Liver (tissue), 9 donors: ENCODE results near the gene ABHD12. TPM values are rescaled to one million over a fixed set of nuclear protein-coding genes. Genes with fewer than 3 reads are reported as not detected.

Source experiments
- DNase-seq: peaks from one replicate; pipeline ENCODE4 v3.0.0-alpha.2; 2017; ENCODE audit warnings: low spot score
- H3K27ac ChIP-seq, 2 donors: one replicate each; pipeline ENCODE4 v1.7.0; 2013; ENCODE audit warnings: inconsistent platforms in 2 of 2, low read length in 2 of 2, control low read depth in 1 of 2, low read depth in 1 of 2, mild to moderate bottlenecking in 1 of 2
- H3K27me3 ChIP-seq, 4 donors: one replicate each; pipeline versions ENCODE4 v1.6.1 to v1.7.0; 2013; ENCODE audit warnings: low read length in 3 of 4, inconsistent platforms in 1 of 4, mild to moderate bottlenecking in 1 of 4, moderate library complexity in 1 of 4; ENCODE audit not compliant: control insufficient read depth in 4 of 4, insufficient read depth in 4 of 4
- H3K36me3 ChIP-seq, 4 donors: one replicate each; pipeline versions ENCODE4 v1.6.1 to v1.7.0; 2013; ENCODE audit warnings: low read length in 3 of 4, mild to moderate bottlenecking in 3 of 4, low read depth in 1 of 4, moderate library complexity in 1 of 4; ENCODE audit not compliant: control insufficient read depth in 4 of 4, insufficient read depth in 3 of 4
- H3K4me1 ChIP-seq, 4 donors: one replicate each; pipeline versions ENCODE4 v1.6.1 to v1.7.0; 2013; ENCODE audit warnings: low read length in 3 of 4, mild to moderate bottlenecking in 3 of 4, moderate library complexity in 1 of 4; ENCODE audit not compliant: control insufficient read depth in 4 of 4, insufficient read depth in 4 of 4
- H3K4me3 ChIP-seq, 3 donors: one replicate each; pipeline versions ENCODE4 v1.6.1 to v1.7.0; 2013; ENCODE audit warnings: low read length in 3 of 3, control low read depth in 1 of 3, low read depth in 1 of 3, mild to moderate bottlenecking in 1 of 3
- H3K9ac ChIP-seq, 2 donors: one replicate each; pipeline ENCODE4 v1.7.0; 2013; ENCODE audit warnings: low read length in 2 of 2, mild to moderate bottlenecking in 2 of 2, moderate library complexity in 2 of 2, control low read depth in 1 of 2, low read depth in 1 of 2
- H3K9me3 ChIP-seq, 4 donors: one replicate each; pipeline versions ENCODE4 v1.6.1 to v1.7.0; 2013; ENCODE audit warnings: low read length in 3 of 4; ENCODE audit not compliant: control insufficient read depth in 4 of 4
- EGR1 ChIP-seq, 2 donors: IDR thresholded peaks; 2 replicates each; pipeline ENCODE4 v1.6.1; 2016 to 2018; ENCODE audit warnings: antibody characterized with exemption in 2 of 2, low read depth in 2 of 2
- FOXA1 ChIP-seq: IDR thresholded peaks from 2 replicates; pipeline ENCODE4 v1.6.1; 2016; ENCODE audit warnings: antibody characterized with exemption
- FOXA2 ChIP-seq: IDR thresholded peaks from 2 replicates; pipeline ENCODE4 v1.6.1; 2016; ENCODE audit warnings: antibody characterized with exemption
- GABPA ChIP-seq, 2 donors: IDR thresholded peaks in 1 of 2; conservative IDR thresholded peaks in 1 of 2; 2 replicates each; pipeline ENCODE4 v1.6.1; 2016; ENCODE audit warnings: antibody characterized with exemption in 2 of 2, mild to moderate bottlenecking in 1 of 2, moderate library complexity in 1 of 2
- HNF4A ChIP-seq, 2 donors: conservative IDR thresholded peaks; 2 replicates each; pipeline ENCODE4 v1.6.1; 2016; ENCODE audit warnings: antibody characterized with exemption in 2 of 2, mild to moderate bottlenecking in 2 of 2
- HNF4G ChIP-seq: IDR thresholded peaks from 2 replicates; pipeline ENCODE4 v1.6.1; 2016; ENCODE audit warnings: antibody characterized with exemption
- JUND ChIP-seq, 2 donors: IDR thresholded peaks; 2 replicates each; pipeline ENCODE4 v1.6.1; 2016; ENCODE audit warnings: antibody characterized with exemption in 2 of 2
- NR2F2 ChIP-seq: IDR thresholded peaks from 2 replicates; pipeline ENCODE4 v1.6.1; 2016; ENCODE audit warnings: antibody characterized with exemption
- RAD21 ChIP-seq, 2 donors: IDR thresholded peaks; 2 replicates each; pipeline ENCODE4 v1.6.1; 2016; ENCODE audit warnings: antibody characterized with exemption in 2 of 2, mild to moderate bottlenecking in 2 of 2
- RXRA ChIP-seq, 2 donors: IDR thresholded peaks; 2 replicates each; pipeline ENCODE4 v1.6.1; 2017 to 2018; ENCODE audit warnings: antibody characterized with exemption in 2 of 2, mild to moderate bottlenecking in 1 of 2
- SP1 ChIP-seq: IDR thresholded peaks from 2 replicates; pipeline ENCODE4 v1.6.1; 2018; ENCODE audit warnings: antibody characterized with exemption, mild to moderate bottlenecking
- TAF1 ChIP-seq: conservative IDR thresholded peaks from 2 replicates; pipeline ENCODE4 v1.6.1; 2016; ENCODE audit warnings: antibody characterized with exemption, mild to moderate bottlenecking
- YY1 ChIP-seq: IDR thresholded peaks from 2 replicates; pipeline ENCODE4 v1.6.1; 2016; ENCODE audit warnings: antibody characterized with exemption, mild to moderate bottlenecking
- WGBS: extraction: QIAGEN DNeasy Blood & Tissue Kit; methylation state at CpG from one replicate; pipeline ENCODE4 v1.1.7; 2013; 5-methylcytosine and 5-hydroxymethylcytosine counted together
- polyA plus RNA-seq, 2 donors: library from polyadenylated mRNA; stranded (reverse) in 1 of 2; unstranded in 1 of 2; fragments of 200-250 nt in 1 of 2; fragments of >200 nt in 1 of 2; fragmentation: Nextera tagmentation in 1 of 2; extraction: Ambion mirVana in 1 of 2; gene quantifications; one replicate each; pipeline versions ENCODE4 v1.2.1 to v1.2.3, GENCODE V29; 2013 to 2015
- total RNA-seq, 2 donors: library from RNA; depleted of rRNA; stranded (reverse); fragments of >200 nt; gene quantifications; one replicate each; pipeline ENCODE4 v1.2.3, GENCODE V29; 2014
- TF ChIP-seq, protein P1 (sequence below): IDR thresholded peaks from 2 replicates; pipeline ENCODE4 v1.6.1; 2016; ENCODE audit warnings: antibody characterized with exemption
- TF ChIP-seq, protein P2 (sequence below): IDR thresholded peaks from 2 replicates; pipeline ENCODE4 v1.6.1; 2016; ENCODE audit warnings: antibody characterized with exemption
- TF ChIP-seq, protein P3 (sequence below): fragments of 150-350 bp; IDR thresholded peaks from 2 replicates; pipeline ENCODE4 v1.5.1; 2017; ENCODE audit warnings: improper control_type of control experiment, low read depth, low read length; ENCODE audit not compliant: missing input control
- TF ChIP-seq, protein P4 (sequence below): IDR thresholded peaks from 2 replicates; pipeline ENCODE4 v1.6.1; 2016; ENCODE audit warnings: antibody characterized with exemption, mild to moderate bottlenecking
- donor health status: healthy.
- donor health status: healthy.
- donor health status: healthy.
- donor health status: healthy.
- donor health status: healthy.

ABHD12 gene
- total and polyA plus RNA-seq, 4 donors, result 11.1 to 15.4 (median 12.9) TPM

DNA sequence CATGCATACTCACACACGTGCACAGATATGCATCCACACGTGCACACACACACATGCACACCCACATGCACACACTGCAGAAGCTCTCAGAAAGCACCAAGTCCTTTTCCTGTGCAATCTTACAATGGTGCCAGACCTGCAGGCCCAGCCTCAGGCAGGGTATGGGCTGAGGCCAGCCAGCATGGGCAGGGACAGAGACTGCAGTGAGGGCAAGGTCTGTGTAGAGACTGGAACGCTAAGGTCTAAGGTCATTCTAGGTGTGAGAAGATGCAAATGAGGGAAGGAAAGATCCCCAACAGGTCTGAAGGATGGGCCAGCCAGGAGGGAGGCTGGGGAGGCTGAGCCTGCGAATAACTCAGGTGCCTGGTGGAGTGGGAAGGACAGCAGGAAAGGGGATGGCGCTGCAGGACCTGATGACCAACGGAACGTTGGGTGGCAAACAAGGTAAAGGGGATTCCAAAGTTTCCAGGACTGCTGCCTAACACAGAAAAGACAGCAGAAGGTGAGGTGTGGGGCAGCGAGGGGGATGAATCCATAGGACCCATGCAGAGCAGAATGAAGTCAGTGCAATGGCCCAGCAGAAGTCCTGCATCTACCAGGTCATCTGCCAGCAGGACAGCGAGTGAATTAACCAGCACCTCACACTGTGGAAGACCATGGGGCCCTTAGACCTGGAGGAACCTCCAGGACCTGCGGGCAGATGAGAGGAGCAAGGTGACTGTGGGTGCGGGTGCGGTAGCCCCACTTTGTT is 67.0 kb downstream of the ABHD12 start:
- Histone ChIP-seq H3K27ac (no peak overlapping the region), H3K36me3 (peaks cover 0 to 2% (median 0%) of the 10 kb centered on the region in 4 donors), H3K4me3 (no peak overlapping the region), H3K9me3 (no peaks in the 10 kb centered on the region), H3K27me3 (no peaks in the 10 kb centered on the region), H3K4me1 (peaks cover 0 to 4% (median 0%) of the 10 kb centered on the region in 4 donors), H3K9ac (no peak overlapping the region)
- DNase-seq, result no peak
- 89% methylated on average over 12 of the region's 12 CpGs for WGBS
- TF ChIP-seq, protein P1, sequence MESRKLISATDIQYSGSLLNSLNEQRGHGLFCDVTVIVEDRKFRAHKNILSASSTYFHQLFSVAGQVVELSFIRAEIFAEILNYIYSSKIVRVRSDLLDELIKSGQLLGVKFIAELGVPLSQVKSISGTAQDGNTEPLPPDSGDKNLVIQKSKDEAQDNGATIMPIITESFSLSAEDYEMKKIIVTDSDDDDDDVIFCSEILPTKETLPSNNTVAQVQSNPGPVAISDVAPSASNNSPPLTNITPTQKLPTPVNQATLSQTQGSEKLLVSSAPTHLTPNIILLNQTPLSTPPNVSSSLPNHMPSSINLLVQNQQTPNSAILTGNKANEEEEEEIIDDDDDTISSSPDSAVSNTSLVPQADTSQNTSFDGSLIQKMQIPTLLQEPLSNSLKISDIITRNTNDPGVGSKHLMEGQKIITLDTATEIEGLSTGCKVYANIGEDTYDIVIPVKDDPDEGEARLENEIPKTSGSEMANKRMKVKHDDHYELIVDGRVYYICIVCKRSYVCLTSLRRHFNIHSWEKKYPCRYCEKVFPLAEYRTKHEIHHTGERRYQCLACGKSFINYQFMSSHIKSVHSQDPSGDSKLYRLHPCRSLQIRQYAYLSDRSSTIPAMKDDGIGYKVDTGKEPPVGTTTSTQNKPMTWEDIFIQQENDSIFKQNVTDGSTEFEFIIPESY, result no peak
- no peak for TF ChIP-seq EGR1 (IDR thresholded peaks at IDR 0.05; ENCODE audit: low read depth in 2 of 2)
- no peak for TF ChIP-seq RAD21 (IDR thresholded peaks at IDR 0.05)
- TF ChIP-seq RXRA (IDR thresholded peaks at IDR 0.05), result no peak
- TF ChIP-seq TAF1, result no peak
- TF ChIP-seq, protein P2, sequence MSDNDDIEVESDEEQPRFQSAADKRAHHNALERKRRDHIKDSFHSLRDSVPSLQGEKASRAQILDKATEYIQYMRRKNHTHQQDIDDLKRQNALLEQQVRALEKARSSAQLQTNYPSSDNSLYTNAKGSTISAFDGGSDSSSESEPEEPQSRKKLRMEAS, result no peak
- no peak for TF ChIP-seq FOXA2
- TF ChIP-seq JUND (IDR thresholded peaks at IDR 0.05), result no peak
- no peak for TF ChIP-seq HNF4A (conservative IDR thresholded peaks at IDR 0.05)
- TF ChIP-seq, protein P3, sequence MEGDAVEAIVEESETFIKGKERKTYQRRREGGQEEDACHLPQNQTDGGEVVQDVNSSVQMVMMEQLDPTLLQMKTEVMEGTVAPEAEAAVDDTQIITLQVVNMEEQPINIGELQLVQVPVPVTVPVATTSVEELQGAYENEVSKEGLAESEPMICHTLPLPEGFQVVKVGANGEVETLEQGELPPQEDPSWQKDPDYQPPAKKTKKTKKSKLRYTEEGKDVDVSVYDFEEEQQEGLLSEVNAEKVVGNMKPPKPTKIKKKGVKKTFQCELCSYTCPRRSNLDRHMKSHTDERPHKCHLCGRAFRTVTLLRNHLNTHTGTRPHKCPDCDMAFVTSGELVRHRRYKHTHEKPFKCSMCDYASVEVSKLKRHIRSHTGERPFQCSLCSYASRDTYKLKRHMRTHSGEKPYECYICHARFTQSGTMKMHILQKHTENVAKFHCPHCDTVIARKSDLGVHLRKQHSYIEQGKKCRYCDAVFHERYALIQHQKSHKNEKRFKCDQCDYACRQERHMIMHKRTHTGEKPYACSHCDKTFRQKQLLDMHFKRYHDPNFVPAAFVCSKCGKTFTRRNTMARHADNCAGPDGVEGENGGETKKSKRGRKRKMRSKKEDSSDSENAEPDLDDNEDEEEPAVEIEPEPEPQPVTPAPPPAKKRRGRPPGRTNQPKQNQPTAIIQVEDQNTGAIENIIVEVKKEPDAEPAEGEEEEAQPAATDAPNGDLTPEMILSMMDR, result no peak
- no peak for TF ChIP-seq SP1
- no peak for TF ChIP-seq FOXA1
- TF ChIP-seq HNF4G, result no peak
- no peak for TF ChIP-seq GABPA (IDR thresholded peaks at IDR 0.05 in 1 of 2, conservative IDR thresholded peaks at IDR 0.05 in 1 of 2)
- no peak for TF ChIP-seq NR2F2
- no peak for TF ChIP-seq YY1
- TF ChIP-seq, protein P4, sequence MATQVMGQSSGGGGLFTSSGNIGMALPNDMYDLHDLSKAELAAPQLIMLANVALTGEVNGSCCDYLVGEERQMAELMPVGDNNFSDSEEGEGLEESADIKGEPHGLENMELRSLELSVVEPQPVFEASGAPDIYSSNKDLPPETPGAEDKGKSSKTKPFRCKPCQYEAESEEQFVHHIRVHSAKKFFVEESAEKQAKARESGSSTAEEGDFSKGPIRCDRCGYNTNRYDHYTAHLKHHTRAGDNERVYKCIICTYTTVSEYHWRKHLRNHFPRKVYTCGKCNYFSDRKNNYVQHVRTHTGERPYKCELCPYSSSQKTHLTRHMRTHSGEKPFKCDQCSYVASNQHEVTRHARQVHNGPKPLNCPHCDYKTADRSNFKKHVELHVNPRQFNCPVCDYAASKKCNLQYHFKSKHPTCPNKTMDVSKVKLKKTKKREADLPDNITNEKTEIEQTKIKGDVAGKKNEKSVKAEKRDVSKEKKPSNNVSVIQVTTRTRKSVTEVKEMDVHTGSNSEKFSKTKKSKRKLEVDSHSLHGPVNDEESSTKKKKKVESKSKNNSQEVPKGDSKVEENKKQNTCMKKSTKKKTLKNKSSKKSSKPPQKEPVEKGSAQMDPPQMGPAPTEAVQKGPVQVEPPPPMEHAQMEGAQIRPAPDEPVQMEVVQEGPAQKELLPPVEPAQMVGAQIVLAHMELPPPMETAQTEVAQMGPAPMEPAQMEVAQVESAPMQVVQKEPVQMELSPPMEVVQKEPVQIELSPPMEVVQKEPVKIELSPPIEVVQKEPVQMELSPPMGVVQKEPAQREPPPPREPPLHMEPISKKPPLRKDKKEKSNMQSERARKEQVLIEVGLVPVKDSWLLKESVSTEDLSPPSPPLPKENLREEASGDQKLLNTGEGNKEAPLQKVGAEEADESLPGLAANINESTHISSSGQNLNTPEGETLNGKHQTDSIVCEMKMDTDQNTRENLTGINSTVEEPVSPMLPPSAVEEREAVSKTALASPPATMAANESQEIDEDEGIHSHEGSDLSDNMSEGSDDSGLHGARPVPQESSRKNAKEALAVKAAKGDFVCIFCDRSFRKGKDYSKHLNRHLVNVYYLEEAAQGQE, result no peak
